H1 (cell line): ENCODE measurements around the gene NOC4L. TPM values are rescaled to one million over a fixed set of nuclear protein-coding genes. Genes with fewer than 3 reads are reported as not detected.

Experiments
- GABPA ChIP-seq: IDR thresholded peaks from 2 replicates; pipeline ENCODE4 v1.6.1; 2011; ENCODE audit warnings: mild to moderate bottlenecking, low read length, moderate library complexity, borderline replicate concordance; ENCODE audit not compliant: insufficient read depth
- NRF1 ChIP-seq: IDR thresholded peaks from 2 replicates; pipeline ENCODE4 v1.6.1; 2011; ENCODE audit warnings: mild to moderate bottlenecking, low read depth, low read length, improper control_type of control experiment
- RXRA ChIP-seq: IDR thresholded peaks from 2 replicates; pipeline ENCODE4 v1.6.1; 2011; ENCODE audit warnings: low read depth, mild to moderate bottlenecking, low read length, moderate library complexity; ENCODE audit not compliant: insufficient read depth
- YY1 ChIP-seq: IDR thresholded peaks from 2 replicates; pipeline ENCODE4 v1.6.1; 2011; ENCODE audit warnings: low read depth, mild to moderate bottlenecking, low read length
- polyA plus RNA-seq, 7 experiments: library from polyadenylated mRNA; depleted of rRNA in 3 of 7; stranded (reverse) in 5 of 7; unstranded in 2 of 7; fragments of >200 nt in 5 of 7; fragments of 200-250 nt in 2 of 7; gene quantifications; 1 replicate in 5 of 7; 2 replicates in 1 of 7; 4 replicates in 1 of 7; pipeline versions ENCODE4 v1.2.1 to v1.2.3, GENCODE V29; 2011 to 2013; ENCODE audit warnings: missing spikeins in 2 of 7, mixed read lengths in 2 of 7
- total RNA-seq: library from RNA; stranded (reverse); fragmentation: NEBNext Ultra II Directional; extraction: Animal tissue kit (Norgen Biotek cat#: 25700); gene quantifications from 2 replicates; pipeline ENCODE4 v1.2.1, GENCODE V29; 2021
- TF ChIP-seq, protein P1 (sequence below): IDR thresholded peaks from 2 replicates; pipeline ENCODE4 v1.6.1; 2012; ENCODE audit warnings: inconsistent platforms
- TF ChIP-seq, protein P2 (sequence below): fragments of 300-600 bp; sonication (generic); IDR thresholded peaks from 2 replicates; pipeline ENCODE4 v1.7.1; 2012; ENCODE audit warnings: low read length, moderate library complexity, mild to moderate bottlenecking, inconsistent platforms; ENCODE audit not compliant: insufficient replicate concordance

NOC4L gene
- total and polyA plus RNA-seq, 2 of the 8 experiments (the other 6 are each of a cell fraction or from before 2014, with no cell fraction given), result 26.8 to 40.3 TPM

DNA sequence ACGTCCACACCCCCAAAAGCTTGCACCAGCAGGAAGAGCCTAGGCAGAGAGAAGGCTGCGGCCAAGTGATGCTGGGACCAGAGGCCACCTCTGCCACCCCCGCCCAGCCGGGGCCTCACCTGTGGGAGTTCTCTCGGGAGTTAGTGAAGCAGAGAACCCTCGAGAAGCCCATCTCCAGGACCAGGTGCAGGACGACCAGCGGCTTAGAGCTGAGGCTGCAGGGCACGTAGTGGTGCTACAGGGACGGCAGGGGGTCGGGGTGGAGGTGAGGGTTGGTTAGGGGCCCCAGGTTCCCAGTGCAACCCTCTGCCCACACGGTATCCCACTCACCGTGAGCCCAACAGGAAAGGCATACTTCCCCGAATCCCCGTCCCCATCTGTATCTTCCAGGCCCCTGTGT is 3.8 kb upstream of the NOC4L start (continued):
- TF ChIP-seq GABPA, result no peak
- TF ChIP-seq, protein P1, sequence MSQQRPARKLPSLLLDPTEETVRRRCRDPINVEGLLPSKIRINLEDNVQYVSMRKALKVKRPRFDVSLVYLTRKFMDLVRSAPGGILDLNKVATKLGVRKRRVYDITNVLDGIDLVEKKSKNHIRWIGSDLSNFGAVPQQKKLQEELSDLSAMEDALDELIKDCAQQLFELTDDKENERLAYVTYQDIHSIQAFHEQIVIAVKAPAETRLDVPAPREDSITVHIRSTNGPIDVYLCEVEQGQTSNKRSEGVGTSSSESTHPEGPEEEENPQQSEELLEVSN, result no peak
- no peak for TF ChIP-seq YY1
- TF ChIP-seq, protein P2, sequence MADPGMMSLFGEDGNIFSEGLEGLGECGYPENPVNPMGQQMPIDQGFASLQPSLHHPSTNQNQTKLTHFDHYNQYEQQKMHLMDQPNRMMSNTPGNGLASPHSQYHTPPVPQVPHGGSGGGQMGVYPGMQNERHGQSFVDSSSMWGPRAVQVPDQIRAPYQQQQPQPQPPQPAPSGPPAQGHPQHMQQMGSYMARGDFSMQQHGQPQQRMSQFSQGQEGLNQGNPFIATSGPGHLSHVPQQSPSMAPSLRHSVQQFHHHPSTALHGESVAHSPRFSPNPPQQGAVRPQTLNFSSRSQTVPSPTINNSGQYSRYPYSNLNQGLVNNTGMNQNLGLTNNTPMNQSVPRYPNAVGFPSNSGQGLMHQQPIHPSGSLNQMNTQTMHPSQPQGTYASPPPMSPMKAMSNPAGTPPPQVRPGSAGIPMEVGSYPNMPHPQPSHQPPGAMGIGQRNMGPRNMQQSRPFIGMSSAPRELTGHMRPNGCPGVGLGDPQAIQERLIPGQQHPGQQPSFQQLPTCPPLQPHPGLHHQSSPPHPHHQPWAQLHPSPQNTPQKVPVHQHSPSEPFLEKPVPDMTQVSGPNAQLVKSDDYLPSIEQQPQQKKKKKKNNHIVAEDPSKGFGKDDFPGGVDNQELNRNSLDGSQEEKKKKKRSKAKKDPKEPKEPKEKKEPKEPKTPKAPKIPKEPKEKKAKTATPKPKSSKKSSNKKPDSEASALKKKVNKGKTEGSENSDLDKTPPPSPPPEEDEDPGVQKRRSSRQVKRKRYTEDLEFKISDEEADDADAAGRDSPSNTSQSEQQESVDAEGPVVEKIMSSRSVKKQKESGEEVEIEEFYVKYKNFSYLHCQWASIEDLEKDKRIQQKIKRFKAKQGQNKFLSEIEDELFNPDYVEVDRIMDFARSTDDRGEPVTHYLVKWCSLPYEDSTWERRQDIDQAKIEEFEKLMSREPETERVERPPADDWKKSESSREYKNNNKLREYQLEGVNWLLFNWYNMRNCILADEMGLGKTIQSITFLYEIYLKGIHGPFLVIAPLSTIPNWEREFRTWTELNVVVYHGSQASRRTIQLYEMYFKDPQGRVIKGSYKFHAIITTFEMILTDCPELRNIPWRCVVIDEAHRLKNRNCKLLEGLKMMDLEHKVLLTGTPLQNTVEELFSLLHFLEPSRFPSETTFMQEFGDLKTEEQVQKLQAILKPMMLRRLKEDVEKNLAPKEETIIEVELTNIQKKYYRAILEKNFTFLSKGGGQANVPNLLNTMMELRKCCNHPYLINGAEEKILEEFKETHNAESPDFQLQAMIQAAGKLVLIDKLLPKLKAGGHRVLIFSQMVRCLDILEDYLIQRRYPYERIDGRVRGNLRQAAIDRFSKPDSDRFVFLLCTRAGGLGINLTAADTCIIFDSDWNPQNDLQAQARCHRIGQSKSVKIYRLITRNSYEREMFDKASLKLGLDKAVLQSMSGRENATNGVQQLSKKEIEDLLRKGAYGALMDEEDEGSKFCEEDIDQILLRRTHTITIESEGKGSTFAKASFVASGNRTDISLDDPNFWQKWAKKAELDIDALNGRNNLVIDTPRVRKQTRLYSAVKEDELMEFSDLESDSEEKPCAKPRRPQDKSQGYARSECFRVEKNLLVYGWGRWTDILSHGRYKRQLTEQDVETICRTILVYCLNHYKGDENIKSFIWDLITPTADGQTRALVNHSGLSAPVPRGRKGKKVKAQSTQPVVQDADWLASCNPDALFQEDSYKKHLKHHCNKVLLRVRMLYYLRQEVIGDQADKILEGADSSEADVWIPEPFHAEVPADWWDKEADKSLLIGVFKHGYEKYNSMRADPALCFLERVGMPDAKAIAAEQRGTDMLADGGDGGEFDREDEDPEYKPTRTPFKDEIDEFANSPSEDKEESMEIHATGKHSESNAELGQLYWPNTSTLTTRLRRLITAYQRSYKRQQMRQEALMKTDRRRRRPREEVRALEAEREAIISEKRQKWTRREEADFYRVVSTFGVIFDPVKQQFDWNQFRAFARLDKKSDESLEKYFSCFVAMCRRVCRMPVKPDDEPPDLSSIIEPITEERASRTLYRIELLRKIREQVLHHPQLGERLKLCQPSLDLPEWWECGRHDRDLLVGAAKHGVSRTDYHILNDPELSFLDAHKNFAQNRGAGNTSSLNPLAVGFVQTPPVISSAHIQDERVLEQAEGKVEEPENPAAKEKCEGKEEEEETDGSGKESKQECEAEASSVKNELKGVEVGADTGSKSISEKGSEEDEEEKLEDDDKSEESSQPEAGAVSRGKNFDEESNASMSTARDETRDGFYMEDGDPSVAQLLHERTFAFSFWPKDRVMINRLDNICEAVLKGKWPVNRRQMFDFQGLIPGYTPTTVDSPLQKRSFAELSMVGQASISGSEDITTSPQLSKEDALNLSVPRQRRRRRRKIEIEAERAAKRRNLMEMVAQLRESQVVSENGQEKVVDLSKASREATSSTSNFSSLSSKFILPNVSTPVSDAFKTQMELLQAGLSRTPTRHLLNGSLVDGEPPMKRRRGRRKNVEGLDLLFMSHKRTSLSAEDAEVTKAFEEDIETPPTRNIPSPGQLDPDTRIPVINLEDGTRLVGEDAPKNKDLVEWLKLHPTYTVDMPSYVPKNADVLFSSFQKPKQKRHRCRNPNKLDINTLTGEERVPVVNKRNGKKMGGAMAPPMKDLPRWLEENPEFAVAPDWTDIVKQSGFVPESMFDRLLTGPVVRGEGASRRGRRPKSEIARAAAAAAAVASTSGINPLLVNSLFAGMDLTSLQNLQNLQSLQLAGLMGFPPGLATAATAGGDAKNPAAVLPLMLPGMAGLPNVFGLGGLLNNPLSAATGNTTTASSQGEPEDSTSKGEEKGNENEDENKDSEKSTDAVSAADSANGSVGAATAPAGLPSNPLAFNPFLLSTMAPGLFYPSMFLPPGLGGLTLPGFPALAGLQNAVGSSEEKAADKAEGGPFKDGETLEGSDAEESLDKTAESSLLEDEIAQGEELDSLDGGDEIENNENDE, result no peak
- TF ChIP-seq NRF1, result no peak
- no peak for TF ChIP-seq RXRA
